22Rv1 (cell line): ENCODE data around the gene CMSS1.

ENCODE experiments used
- ZFX ChIP-seq: fragments of 450-650 bp; IDR thresholded peaks from 2 replicates; pipeline ENCODE4 v1.6.1; 2017; ENCODE audit warnings: antibody characterized with exemption, borderline replicate concordance
- TF ChIP-seq, protein P1 (sequence below): fragments of 450-650 bp; IDR thresholded peaks from 2 replicates; pipeline ENCODE4 v1.5.1; 2017; ENCODE audit warnings: mild to moderate bottlenecking

DNA sequence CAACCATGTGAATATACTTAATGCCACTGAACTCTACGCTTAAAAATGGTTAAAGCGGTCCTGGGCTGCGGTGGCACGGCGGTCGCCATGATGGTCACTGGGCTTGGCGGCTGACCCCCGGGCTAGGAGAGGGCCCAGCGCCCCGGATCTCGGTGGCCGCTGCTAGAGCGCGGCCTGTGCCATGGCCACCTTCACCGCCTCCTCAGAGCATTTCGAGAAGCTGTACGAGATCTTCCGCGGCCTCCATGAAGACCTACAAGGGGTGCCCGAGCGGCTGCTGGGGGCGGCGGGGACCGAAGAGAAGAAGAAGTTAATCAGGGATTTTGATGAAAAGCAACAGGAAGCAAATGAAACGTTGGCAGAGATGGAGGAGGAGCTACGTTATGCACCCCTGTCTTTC, 407.5 kb downstream of the CMSS1 start:
- TF ChIP-seq, protein P1, sequence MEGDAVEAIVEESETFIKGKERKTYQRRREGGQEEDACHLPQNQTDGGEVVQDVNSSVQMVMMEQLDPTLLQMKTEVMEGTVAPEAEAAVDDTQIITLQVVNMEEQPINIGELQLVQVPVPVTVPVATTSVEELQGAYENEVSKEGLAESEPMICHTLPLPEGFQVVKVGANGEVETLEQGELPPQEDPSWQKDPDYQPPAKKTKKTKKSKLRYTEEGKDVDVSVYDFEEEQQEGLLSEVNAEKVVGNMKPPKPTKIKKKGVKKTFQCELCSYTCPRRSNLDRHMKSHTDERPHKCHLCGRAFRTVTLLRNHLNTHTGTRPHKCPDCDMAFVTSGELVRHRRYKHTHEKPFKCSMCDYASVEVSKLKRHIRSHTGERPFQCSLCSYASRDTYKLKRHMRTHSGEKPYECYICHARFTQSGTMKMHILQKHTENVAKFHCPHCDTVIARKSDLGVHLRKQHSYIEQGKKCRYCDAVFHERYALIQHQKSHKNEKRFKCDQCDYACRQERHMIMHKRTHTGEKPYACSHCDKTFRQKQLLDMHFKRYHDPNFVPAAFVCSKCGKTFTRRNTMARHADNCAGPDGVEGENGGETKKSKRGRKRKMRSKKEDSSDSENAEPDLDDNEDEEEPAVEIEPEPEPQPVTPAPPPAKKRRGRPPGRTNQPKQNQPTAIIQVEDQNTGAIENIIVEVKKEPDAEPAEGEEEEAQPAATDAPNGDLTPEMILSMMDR, result no peak
- TF ChIP-seq ZFX, result no peak
